H1 (cell line): ENCODE measurements around the gene SPEM1. TPM values are rescaled to one million over a fixed set of nuclear protein-coding genes. Genes with fewer than 3 reads are reported as not detected.
"Not testable (repeated sequence)": the region's sequence is repeated elsewhere in the genome, so short reads cannot be mapped to it uniquely, and the experiment has no call there.

Experiments used
- CTCF ChIA-PET: fragments of 300-600 bp; sonication (Branson Sonifier 250); formaldehyde crosslinking; loops from one replicate; lab custom pipeline; 2021; ENCODE audit not compliant: partially characterized antibody; lab: Charles Lee
- POLR2A ChIA-PET: fragments of 300-600 bp; sonication (Branson Sonifier 250); formaldehyde crosslinking; loops from one replicate; lab custom pipeline; 2021; ENCODE audit warnings: inconsistent platforms; ENCODE audit not compliant: partially characterized antibody; lab: Charles Lee
- DNase-seq, 2 experiments: peaks; one replicate each; pipeline versions ENCODE4 v3.0.0 to v3.0.0-alpha.2; 2010 to 2022; ENCODE audit warnings: low spot score in 2 of 2, low read depth in 1 of 2, mixed read lengths in 1 of 2
- FAIRE-seq: peaks from 2 replicates; lab custom pipeline; 2011; peaks lifted over from hg19 to GRCh38; lab: Jason Lieb, UNC
- H2AFZ ChIP-seq: 2 replicates; pipeline ENCODE4 v1.8.1; 2012; ENCODE audit warnings: low read length, inconsistent platforms
- H2AK5ac ChIP-seq: 2 replicates; pipeline ENCODE4 v1.6.1; 2013; ENCODE audit warnings: low read depth, low read length
- H2BK120ac ChIP-seq: replicated peaks from 2 replicates; pipeline ENCODE3; 2013; ENCODE audit warnings: low read depth, low read length, inconsistent platforms
- H2BK12ac ChIP-seq: 2 replicates; pipeline ENCODE4 v1.6.1; 2013; ENCODE audit warnings: low read depth, low read length
- H2BK15ac ChIP-seq: 2 replicates; pipeline ENCODE4 v1.6.1; 2013; ENCODE audit warnings: low read length
- H2BK20ac ChIP-seq: 2 replicates; pipeline ENCODE4 v1.6.1; 2013; ENCODE audit warnings: low read length
- H2BK5ac ChIP-seq: 2 replicates; pipeline ENCODE4 v1.6.1; 2013; ENCODE audit warnings: low read depth, low read length
- H3K14ac ChIP-seq: 2 replicates; pipeline ENCODE4 v1.6.1; 2013; ENCODE audit warnings: inconsistent platforms; ENCODE audit not compliant: insufficient read length
- H3K18ac ChIP-seq: 2 replicates; pipeline ENCODE4 v1.6.1; 2013; ENCODE audit warnings: low read length; ENCODE audit errors: extremely low read depth
- H3K23ac ChIP-seq: 2 replicates; pipeline ENCODE4 v1.6.1; 2013; ENCODE audit warnings: inconsistent platforms; ENCODE audit not compliant: insufficient read length
- H3K23me2 ChIP-seq: 2 replicates; pipeline ENCODE4 v1.6.1; 2013; ENCODE audit warnings: low read depth, low read length
- H3K27ac ChIP-seq: 2 replicates; pipeline ENCODE4 v1.6.1; 2011; ENCODE audit warnings: low read depth, low read length, inconsistent platforms
- H3K27me3 ChIP-seq, 4 experiments: replicated peaks in 1 of 4; 1 replicate in 1 of 4; 2 replicates in 3 of 4; pipeline versions ENCODE4 v1.6.1 to v1.8.1; 2011 to 2013; ENCODE audit warnings: low read length in 3 of 4, mild to moderate bottlenecking in 3 of 4, inconsistent platforms in 2 of 4, mixed read lengths in 2 of 4, moderate library complexity in 1 of 4; ENCODE audit not compliant: control insufficient read depth in 3 of 4, insufficient read depth in 3 of 4; ENCODE audit errors: extremely low read depth in 1 of 4
- H3K36me3 ChIP-seq, 4 experiments: 2 replicates each; pipeline versions ENCODE4 v1.6.1 to v1.8.1; 2011 to 2013; ENCODE audit warnings: mild to moderate bottlenecking in 4 of 4, low read length in 3 of 4, moderate library complexity in 2 of 4, control low read depth in 1 of 4, inconsistent platforms in 1 of 4; ENCODE audit not compliant: insufficient read depth in 4 of 4, control insufficient read depth in 2 of 4
- H3K4ac ChIP-seq: replicated peaks from 2 replicates; pipeline ENCODE3; 2013; ENCODE audit warnings: low read length, low read depth, mixed read lengths, inconsistent platforms; ENCODE audit not compliant: insufficient read length
- H3K4me1 ChIP-seq, 4 experiments: replicated peaks in 1 of 4; 1 replicate in 1 of 4; 2 replicates in 3 of 4; pipeline versions ENCODE4 v1.6.1 to v1.8.1; 2011 to 2013; ENCODE audit warnings: low read length in 3 of 4, inconsistent platforms in 2 of 4, mixed read lengths in 1 of 4; ENCODE audit not compliant: insufficient read depth in 4 of 4, control insufficient read depth in 3 of 4
- H3K4me2 ChIP-seq, 2 experiments: 2 replicates each; pipeline versions ENCODE4 v1.6.1 to v1.8.1; 2011 to 2013; ENCODE audit warnings: low read depth in 2 of 2, low read length in 2 of 2, control low read depth in 1 of 2, inconsistent platforms in 1 of 2, mild to moderate bottlenecking in 1 of 2; ENCODE audit not compliant: insufficient read depth in 1 of 2
- H3K4me3 ChIP-seq, 4 experiments: fragments of 200-600, 300-600 bp in 1 of 4; sonication (generic), shearing (Covaris generic), sonication (Bioruptor Twin) in 1 of 4; 2 replicates each; pipeline versions ENCODE4 v1.5.1 to v1.8.1; 2011 to 2016; ENCODE audit warnings: low read length in 4 of 4, low read depth in 3 of 4, control low read depth in 2 of 4, inconsistent platforms in 2 of 4, mild to moderate bottlenecking in 2 of 4, mixed read lengths in 1 of 4, moderate library complexity in 1 of 4; ENCODE audit not compliant: insufficient read depth in 2 of 4; ENCODE audit errors: extremely low read depth in 1 of 4
- H3K56ac ChIP-seq: replicated peaks from 2 replicates; pipeline ENCODE3; 2013; ENCODE audit warnings: low read depth, mild to moderate bottlenecking, mixed read lengths, low read length, inconsistent platforms; ENCODE audit not compliant: insufficient read length
- H3K79me1 ChIP-seq: 2 replicates; pipeline ENCODE4 v1.6.1; 2013; ENCODE audit warnings: low read depth, low read length, control low read depth
- H3K79me2 ChIP-seq, 2 experiments: 2 replicates each; pipeline versions ENCODE4 v1.6.1 to v1.8.1; 2012 to 2013; ENCODE audit warnings: low read length in 2 of 2, mild to moderate bottlenecking in 2 of 2, inconsistent platforms in 1 of 2; ENCODE audit not compliant: insufficient read depth in 2 of 2, control insufficient read depth in 1 of 2
- H3K9ac ChIP-seq, 4 experiments: replicated peaks in 1 of 4; 1 replicate in 1 of 4; 2 replicates in 3 of 4; pipeline versions ENCODE4 v1.6.1 to v1.8.1; 2011 to 2013; ENCODE audit warnings: low read depth in 3 of 4, low read length in 3 of 4, control low read depth in 2 of 4, mild to moderate bottlenecking in 2 of 4, moderate library complexity in 2 of 4, inconsistent platforms in 1 of 4; ENCODE audit errors: extremely low read depth in 1 of 4
- H3K9me3 ChIP-seq, 2 experiments: 2 replicates each; pipeline versions ENCODE4 v1.6.1 to v1.8.1; 2012 to 2013; ENCODE audit warnings: mild to moderate bottlenecking in 2 of 2, moderate library complexity in 2 of 2, control low read depth in 1 of 2, inconsistent platforms in 1 of 2, low read depth in 1 of 2, low read length in 1 of 2, mixed read lengths in 1 of 2; ENCODE audit not compliant: insufficient read depth in 2 of 2
- H4K20me1 ChIP-seq, 2 experiments: replicated peaks in 1 of 2; 2 replicates each; pipeline versions ENCODE3 to v1.8.1; 2011 to 2013; ENCODE audit warnings: inconsistent platforms in 2 of 2, low read length in 2 of 2, mild to moderate bottlenecking in 1 of 2; ENCODE audit not compliant: insufficient read depth in 2 of 2, control insufficient read depth in 1 of 2
- H4K5ac ChIP-seq: 2 replicates; pipeline ENCODE4 v1.6.1; 2013; ENCODE audit warnings: low read length, low read depth, mixed read lengths, inconsistent platforms; ENCODE audit not compliant: insufficient read length
- H4K8ac ChIP-seq: 2 replicates; pipeline ENCODE4 v1.8.0; 2013; ENCODE audit warnings: mild to moderate bottlenecking, moderate library complexity, low read length, inconsistent platforms; ENCODE audit not compliant: insufficient read depth; ENCODE audit errors: extremely low read depth
- H4K91ac ChIP-seq: replicated peaks from 2 replicates; pipeline ENCODE3; 2013; ENCODE audit warnings: low read length, mixed read lengths, inconsistent platforms; ENCODE audit not compliant: insufficient read length
- WGBS, 2 experiments: shearing (Covaris generic) in 1 of 2; methylation state at CpG; one replicate each; pipeline versions ENCODE4 v1.1.6 to v1.1.7; 2013 to 2015; ENCODE audit warnings: low lambda C conversion rate in 2 of 2, mixed read lengths in 2 of 2, inconsistent platforms in 1 of 2, low coverage in 1 of 2, missing lambda C conversion rate in 1 of 2; ENCODE audit not compliant: insufficient replicate concordance in 2 of 2, insufficient coverage in 1 of 2, insufficient read length in 1 of 2; ENCODE audit errors: extremely low coverage in 1 of 2, missing lambda C conversion rate in 1 of 2; 5-methylcytosine and 5-hydroxymethylcytosine counted together
- polyA plus RNA-seq, 7 experiments: library from polyadenylated mRNA; depleted of rRNA in 3 of 7; stranded (reverse) in 5 of 7; unstranded in 2 of 7; fragments of >200 nt in 5 of 7; fragments of 200-250 nt in 2 of 7; gene quantifications; 1 replicate in 5 of 7; 2 replicates in 1 of 7; 4 replicates in 1 of 7; pipeline versions ENCODE4 v1.2.1 to v1.2.3, GENCODE V29; 2011 to 2013; ENCODE audit warnings: missing spikeins in 2 of 7, mixed read lengths in 2 of 7
- total RNA-seq: library from RNA; stranded (reverse); fragmentation: NEBNext Ultra II Directional; extraction: Animal tissue kit (Norgen Biotek cat#: 25700); gene quantifications from 2 replicates; pipeline ENCODE4 v1.2.1, GENCODE V29; 2021

Gene SPEM1
- total and polyA plus RNA-seq, 2 of the 8 experiments (the other 6 are each of a cell fraction or from before 2014, with no cell fraction given): not detected

DNA sequence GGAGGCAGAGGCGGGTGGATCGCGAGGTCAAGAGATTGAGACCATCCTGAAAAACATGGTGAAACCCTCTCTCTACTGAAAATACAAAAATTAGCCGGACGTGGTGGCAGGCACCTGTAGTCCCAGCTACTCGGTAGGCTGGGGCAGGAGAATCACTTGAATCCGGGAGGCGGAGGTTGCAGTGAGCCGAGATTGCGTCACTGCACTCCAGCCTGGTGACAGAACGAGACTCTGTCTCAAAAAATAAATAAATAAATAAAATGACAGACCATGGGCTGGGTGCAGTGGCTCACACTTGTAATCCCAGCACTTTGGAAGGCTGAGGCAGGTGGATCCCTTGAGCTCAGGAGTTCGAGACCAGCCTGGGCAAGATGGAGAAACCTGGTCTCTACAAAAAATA, 49.7 kb downstream of the SPEM1 start:
- H3K27me3 ChIP-seq, H4K5ac ChIP-seq, H2BK5ac ChIP-seq, H3K4ac ChIP-seq, H4K20me1 ChIP-seq, H4K91ac ChIP-seq, H3K4me3 ChIP-seq, H2BK120ac ChIP-seq, H3K79me2 ChIP-seq, H2AK5ac ChIP-seq, H3K9ac ChIP-seq, H3K27ac ChIP-seq, H3K4me1 ChIP-seq, H3K79me1 ChIP-seq, H3K36me3 ChIP-seq, FAIRE-seq, H3K4me2 ChIP-seq, H2BK12ac ChIP-seq, H3K23me2 ChIP-seq, H3K9me3 ChIP-seq, H3K56ac ChIP-seq, H3K23ac ChIP-seq, H2AFZ ChIP-seq, H3K14ac ChIP-seq, H2BK15ac ChIP-seq, H4K8ac ChIP-seq, DNase-seq, H3K18ac ChIP-seq, H2BK20ac ChIP-seq: not testable (repeated sequence)
- ChIA-PET CTCF (interaction anchor here (2.1 kb wide), 1 partner anchor 91 kb away, joined by 6 read pairs; no protein-coding TSS in a partner anchor), POLR2A (interaction anchor here (1.2 to 13.8 kb wide), 5 partner anchors 9 to 62 kb away, joined by 3 to 200 read pairs (median 6); partner anchors contain the start of genes NLGN2, POLR2A, SLC35G6 and ZBTB4)
- WGBS, 2 experiments: 93% methylated on average over 12 of the region's 12 CpGs; no CpG with 5 or more reads in 1 of the 2 experiments

DNA sequence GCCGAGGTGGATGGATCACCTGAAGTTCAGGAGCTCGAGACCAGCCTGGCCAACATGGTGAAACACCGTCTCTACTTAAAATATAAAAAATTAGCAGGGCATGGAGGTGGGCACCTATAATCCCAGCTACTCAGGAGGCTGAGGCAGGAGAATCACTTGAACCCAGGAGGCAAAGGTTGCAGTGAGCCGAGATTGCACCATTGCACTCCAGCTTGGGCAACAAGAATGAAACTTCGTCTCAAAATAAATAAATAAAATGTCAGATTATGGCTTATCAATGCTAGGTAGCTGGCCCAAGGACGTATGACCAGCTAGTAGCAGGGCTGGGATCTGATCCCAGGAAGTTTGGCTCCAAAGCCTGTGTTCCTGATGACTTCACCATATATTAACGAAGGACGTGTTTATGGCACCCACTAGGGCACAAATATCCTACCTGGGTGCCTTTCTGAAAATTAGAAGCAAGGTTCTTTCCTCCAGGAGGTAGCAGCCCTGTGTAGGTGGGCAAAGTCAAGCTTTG, 50.4 kb downstream of the SPEM1 start:
- H4K20me1 ChIP-seq, H3K79me1 ChIP-seq, DNase-seq, H3K4me1 ChIP-seq, H2BK120ac ChIP-seq, H3K27ac ChIP-seq, H4K8ac ChIP-seq, H3K14ac ChIP-seq, FAIRE-seq, H3K4me3 ChIP-seq, H3K79me2 ChIP-seq, H3K23ac ChIP-seq, H3K23me2 ChIP-seq, H2AK5ac ChIP-seq, H2AFZ ChIP-seq, H3K9ac ChIP-seq, H4K5ac ChIP-seq, H3K4ac ChIP-seq, H3K18ac ChIP-seq, H3K9me3 ChIP-seq, H4K91ac ChIP-seq, H3K4me2 ChIP-seq, H2BK12ac ChIP-seq, H2BK15ac ChIP-seq, H3K27me3 ChIP-seq, H3K36me3 ChIP-seq, H3K56ac ChIP-seq, H2BK20ac ChIP-seq: not testable (repeated sequence)
- CTCF ChIA-PET: interaction anchor here (1.0 to 2.1 kb wide), 2 partner anchors 44 to 90 kb away, joined by 3 to 6 read pairs; no protein-coding TSS in a partner anchor
- POLR2A ChIA-PET: interaction anchor here (1.2 to 13.8 kb wide), 7 partner anchors 8 to 141 kb away, joined by 3 to 200 read pairs (median 6); partner anchors contain the start of genes NLGN2, POLR2A, SLC35G6 and ZBTB4
- 93% methylated on average over 8 of the region's 8 CpGs; no CpG with 5 or more reads in 1 of the 2 experiments for WGBS, 2 experiments
- 0 out of 2 replicates have a peak overlapping the region, but pooled peaks have one; percentile 12 for H2BK5ac ChIP-seq
